GM21825 (cell line): Measurements from ENCODE around the gene GPR137B.

Experiments
- ATAC-seq: cut with Tn5 transposase; IDR thresholded peaks from one replicate; pipeline ENCODE4 v1.9.1; 2021; ENCODE audit warnings: mild to moderate bottlenecking, moderate library complexity; ENCODE audit not compliant: unreplicated experiment

Gene GPR137B

DNA sequence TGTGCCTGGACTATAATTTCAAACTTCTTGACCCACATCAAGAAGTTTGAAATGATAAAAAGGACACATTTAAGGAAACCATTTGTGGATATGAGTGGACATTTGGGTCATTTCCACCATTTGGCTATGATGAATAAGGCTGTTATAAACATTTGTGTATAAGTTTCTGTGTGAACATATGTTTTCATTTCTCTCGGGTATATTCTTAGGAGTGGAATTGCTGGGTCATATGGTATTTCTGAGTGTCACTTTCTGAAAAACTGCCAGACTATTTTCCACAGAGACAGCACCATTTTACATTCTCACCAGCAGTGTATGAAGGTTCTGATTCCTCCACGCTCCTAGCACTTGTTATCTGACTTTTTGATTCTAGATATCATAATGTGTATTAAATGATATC lies 50.8 kb downstream of the GPR137B start:
- no peak for ATAC-seq

DNA sequence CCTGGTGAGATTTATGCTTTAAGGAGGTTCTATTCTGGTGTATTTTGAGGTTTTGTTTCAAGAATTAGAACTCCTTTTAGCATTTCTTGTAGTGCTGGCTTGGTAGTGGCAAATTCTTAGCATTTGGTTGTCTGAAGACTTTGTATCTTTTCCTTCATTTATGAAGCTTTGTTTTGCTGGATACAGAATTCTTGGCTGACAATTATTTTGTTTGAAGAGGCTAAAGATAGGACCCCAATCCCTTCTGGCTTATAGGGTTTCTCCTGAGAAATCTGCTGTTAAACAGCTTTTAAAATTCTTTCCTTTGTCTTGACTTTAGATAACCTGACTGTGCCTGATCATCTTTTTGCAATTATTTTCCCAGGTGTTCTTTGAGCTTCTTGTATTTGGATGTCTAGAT lies 58.6 kb downstream of the GPR137B start:
- no peak for ATAC-seq

DNA sequence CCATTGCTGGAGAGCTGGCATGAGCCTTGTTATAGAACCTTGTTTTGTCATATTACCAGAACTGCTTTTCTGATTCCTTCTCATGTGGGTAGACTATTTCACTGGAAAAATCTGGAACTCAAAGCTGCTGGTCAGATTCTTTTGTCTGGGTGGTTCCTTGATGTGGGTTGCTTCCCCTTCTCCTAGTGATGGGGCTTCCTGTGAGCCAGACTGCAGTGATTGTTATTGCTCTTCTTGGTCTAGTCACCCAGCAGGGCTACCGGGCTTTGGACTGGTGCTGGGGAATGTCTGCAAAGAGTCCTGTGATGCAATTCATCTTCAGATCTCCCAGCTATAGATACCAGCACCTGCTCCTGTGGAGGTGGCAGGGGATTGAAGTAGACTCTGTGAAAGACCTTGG lies 59.4 kb downstream of the GPR137B start:
- ATAC-seq = no peak

DNA sequence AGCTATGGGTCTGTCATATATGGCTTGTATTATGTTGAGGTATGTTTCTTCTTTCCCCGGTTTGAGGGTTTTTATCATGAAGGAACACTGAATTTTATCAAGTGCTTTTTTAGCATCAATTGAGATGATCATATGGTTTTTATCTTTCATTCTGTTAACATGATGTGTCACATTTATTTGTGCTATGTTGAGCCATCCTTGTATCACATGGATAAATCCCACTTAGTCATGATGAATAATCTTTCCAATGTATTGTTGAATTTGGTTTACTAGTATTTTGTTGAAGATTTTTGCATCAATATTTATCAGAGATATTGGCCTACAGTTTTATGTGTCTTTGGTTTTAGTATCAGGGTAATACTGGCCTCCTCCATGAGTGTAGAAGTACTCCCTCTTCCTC lies 61.7 kb downstream of the GPR137B start:
- no peak for ATAC-seq

- ATAC-seq = no peak
Observed at GRCh38 chr1:236204656-236205055, 62.3 kb downstream of the GPR137B start.

GRCh38 chr1:236206548-236206947 lies 64.2 kb downstream of the GPR137B start:
- ATAC-seq = no peak

GRCh38 chr1:236207121-236207520 lies 64.8 kb downstream of the GPR137B start:
- no peak for ATAC-seq

DNA sequence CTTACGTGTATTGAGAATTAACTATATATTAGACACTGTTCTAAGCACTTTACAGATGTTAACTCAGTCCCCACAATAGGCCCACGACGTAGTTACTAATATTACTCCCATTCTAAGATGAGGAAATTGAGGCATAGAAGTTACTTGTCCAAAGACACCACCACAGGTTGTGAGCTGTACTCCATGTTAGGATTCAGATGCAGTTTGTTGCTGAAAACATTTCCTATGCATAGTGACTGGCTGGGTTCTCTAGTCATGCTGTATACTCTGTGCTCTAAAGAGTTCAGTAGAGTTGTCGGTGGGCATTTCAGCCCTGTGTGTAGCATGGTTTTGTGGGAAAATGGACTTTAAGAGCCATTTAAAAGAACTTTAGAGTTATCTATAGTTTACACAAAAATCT lies 65.2 kb downstream of the GPR137B start:
- ATAC-seq = no peak

DNA sequence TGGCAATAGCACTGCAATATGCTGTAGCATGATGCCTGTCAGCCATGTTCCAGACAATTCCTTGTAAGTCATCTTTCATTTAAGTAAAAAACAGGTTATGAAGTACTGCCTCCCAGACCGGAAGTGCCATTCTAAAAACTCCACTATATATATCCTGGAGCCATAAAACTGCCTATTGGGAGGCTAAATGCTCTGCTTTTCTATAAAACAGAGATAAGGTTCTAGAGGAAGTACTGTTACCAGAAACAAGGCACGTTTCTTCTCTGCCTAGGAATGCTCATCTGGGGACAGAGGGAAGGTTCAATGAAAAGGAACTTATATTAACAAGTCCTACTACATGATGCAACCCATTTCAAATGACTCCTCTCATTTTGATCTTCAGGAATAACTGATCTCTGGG lies 66.8 kb downstream of the GPR137B start:
- no peak for ATAC-seq

- ATAC-seq = no peak
Observed at GRCh38 chr1:236209713-236210112, 67.4 kb downstream of the GPR137B start.

- no peak for ATAC-seq
Observed at GRCh38 chr1:236211815-236212214, 69.5 kb downstream of the GPR137B start.

DNA sequence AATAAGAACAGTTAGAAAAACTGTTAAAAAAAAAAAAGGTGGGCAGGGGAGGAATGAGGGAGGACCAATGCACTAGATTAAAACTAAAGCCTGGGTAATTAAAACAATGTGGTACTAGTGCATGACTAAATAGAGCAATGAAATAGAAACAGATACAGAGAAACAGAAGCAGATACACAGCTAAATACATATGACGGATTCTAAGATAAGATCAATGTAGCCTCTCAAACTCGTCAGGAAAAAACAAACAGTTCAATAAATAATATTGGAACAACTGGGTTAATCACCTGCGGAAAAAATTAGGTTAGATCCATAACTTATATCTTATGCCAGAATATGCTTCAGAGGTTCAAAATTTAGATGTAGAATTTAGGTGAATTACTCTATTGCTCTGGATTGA lies 71.2 kb downstream of the GPR137B start:
- ATAC-seq = no peak

- ATAC-seq = no peak
Observed at GRCh38 chr1:236214761-236215160, 72.4 kb downstream of the GPR137B start.

DNA sequence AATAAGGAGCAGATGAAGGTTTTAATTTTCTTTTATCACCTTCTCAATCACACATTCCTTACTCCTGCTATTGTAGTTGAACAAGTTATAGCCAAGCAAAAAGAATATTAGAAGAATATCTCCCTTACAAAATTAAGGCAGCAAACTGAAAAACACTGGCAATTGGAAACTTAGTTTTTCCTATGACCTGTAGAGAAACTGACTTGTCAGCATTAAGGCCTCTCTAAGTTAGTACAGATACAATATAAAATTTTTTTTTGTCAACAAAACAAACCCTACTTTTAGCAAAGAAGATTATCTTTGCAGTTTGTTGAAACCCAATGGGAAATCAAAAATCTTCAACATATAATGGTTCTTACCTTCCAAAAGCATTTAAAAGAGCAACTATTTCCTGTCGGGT lies 78.1 kb downstream of the GPR137B start:
- ATAC-seq = no peak

DNA sequence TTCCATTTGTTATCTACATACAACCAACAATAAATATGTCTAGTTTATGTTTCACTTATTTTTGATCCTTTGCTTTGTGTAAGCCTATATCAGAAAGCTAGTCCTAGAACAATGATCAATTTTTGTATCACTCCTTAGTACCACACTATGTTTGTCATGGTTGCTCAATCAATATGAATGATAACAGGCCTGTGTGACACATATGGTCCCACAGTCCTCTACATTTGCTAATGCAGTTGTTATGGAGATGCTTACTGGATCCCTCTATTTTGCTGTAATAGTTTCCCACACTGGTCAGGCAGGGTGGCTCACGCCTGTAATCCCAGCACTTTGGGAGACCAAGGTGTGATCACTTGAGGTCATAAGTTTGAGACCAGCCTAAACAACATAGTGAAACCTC lies 80.3 kb downstream of the GPR137B start:
- no peak for ATAC-seq

DNA sequence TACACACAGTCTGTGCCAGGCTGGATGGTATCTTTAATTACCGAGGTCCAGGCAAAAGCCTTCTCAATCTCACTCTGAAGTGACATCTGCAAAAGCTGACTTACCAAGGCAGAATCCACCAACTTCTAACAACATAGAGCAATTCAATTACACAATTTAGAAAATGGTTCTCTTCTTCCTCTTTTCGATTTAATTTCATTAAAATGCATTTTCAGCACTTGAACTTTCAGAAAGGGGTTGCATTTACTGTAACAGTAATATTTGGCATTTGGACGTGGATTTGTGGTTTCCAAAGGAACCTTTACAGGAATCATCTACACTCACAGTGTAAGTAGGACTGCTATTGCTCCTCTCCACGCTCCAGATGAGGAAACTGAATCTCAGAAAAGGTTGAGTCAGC lies 86.1 kb downstream of the GPR137B start:
- no peak for ATAC-seq

DNA sequence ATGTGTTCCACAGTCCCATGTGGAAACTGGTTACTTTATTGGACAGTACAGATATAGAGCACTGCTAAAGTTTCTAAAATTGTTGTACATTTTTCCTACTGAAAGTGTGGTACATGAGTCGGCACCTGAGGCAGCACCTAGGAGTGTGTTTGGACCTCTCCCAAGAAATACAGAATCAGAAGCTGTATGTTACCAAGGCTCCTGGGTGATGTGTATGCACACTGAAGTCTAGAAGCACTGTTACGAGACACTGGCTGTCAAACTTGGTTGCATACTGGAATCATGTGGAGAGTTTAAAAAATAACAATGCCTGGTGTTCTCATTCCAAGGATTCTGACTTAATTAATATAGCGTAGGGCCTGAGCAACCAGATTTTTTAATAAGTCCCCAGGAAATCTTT lies 92.8 kb downstream of the GPR137B start:
- no peak for ATAC-seq

- no peak for ATAC-seq
Observed at GRCh38 chr1:236239092-236239585, 96.8 kb downstream of the GPR137B start.

GRCh38 chr1:236240675-236241074 lies 98.3 kb downstream of the GPR137B start:
- ATAC-seq = no peak

GRCh38 chr1:236242568-236242967 lies 100.2 kb downstream of the GPR137B start:
- ATAC-seq = no peak

DNA sequence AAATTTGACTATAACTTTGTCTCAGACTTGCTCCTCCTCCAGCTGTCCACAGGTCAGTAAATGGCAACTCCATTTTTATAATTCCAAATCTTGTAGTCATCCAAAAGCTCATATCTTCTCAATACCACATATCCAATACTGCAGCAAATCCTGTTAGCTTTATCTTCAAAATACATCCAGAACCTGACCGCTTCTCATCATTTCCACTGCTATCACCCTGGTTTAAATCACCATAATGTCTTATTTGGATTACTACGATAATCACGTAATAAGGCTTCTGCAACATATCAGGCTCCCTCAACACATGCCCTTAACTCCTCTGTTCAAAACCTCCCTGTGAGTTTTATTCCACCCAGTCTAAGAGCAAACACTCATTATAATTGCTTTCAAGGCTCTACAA lies 104.9 kb downstream of the GPR137B start:
- no peak for ATAC-seq

DNA sequence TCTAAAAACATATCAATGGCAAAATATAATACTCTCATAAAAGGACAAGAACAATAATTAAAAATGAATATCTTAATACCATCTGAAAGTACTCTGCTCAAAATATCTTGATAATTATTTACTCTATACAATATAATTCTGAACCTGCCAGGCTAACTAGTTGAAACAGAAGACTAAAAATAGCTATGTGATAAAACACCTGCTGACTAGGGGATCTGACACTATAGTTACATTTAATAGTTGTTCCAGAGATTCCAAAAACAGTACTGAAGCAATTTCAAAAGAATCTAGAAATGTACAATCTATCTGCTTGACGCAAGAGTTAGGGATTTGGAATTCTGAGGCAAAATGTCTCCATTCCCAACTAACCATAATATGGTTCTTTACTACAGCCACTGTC lies 109.2 kb downstream of the GPR137B start:
- no peak for ATAC-seq

DNA sequence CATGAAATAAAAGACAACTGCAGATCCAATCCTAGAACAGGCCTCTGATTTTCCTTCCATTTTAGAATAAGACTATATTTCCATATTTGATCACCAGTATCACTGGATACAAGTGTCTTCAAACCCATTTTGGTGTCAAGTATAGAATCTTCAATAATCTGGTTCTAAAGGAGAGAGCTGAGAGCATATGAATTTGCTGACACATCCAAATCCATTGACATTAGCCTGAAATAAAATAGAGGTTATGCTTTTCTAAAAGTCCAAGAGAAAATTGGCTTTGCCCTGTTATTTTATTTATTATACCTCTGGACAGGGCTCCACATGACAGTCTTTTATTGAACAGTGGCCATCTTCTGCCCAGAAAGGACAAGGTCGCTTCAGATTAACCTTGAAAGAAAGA lies 110.8 kb downstream of the GPR137B start:
- ATAC-seq = no peak
